ENCODE data around the gene PDZD7. TPM values are rescaled to one million over a fixed set of nuclear protein-coding genes. Genes with fewer than 3 reads are reported as not detected.
A peak's percentile ranks its signal among the peaks of the same experiment; 100 is the strongest.

The PDZD7 gene
- total RNA-seq, 3 donors from 2014 or later = 0.28 to 0.43 TPM; not detected in 1

- Histone ChIP-seq H3K4me3 (no peak overlapping the region), H3K36me3 (ENCODE audit: low read depth) (peaks cover 4% of the 10 kb centered on the region), H3K4me1 (ENCODE audit: low read depth) (peaks cover 17% of the 10 kb centered on the region), H3K9me3 (no peaks in the 10 kb centered on the region)
- intact Hi-C loops (cut with DNase I, micrococcal nuclease) = no loop called here
- no peak for TF ChIP-seq CTCF (IDR thresholded peaks at IDR 0.05)
- DNase-seq = peak; percentile 71 to 85 (median 71)
- ATAC-seq = no peak
Observed at GRCh38 chr10:101000915-101001658, 29.8 kb downstream of the PDZD7 start.

GRCh38 chr10:101000127-101000914 is 30.6 kb downstream of the PDZD7 start:
- Histone ChIP-seq H3K9me3 (no peaks in the 10 kb centered on the region), H3K4me3 (peak overlapping the region; percentile 67), H3K4me1 (ENCODE audit: low read depth) (peaks cover 18% of the 10 kb centered on the region), H3K36me3 (ENCODE audit: low read depth) (peaks cover 1% of the 10 kb centered on the region)
- no peak for TF ChIP-seq CTCF (IDR thresholded peaks at IDR 0.05)
- no peak for ATAC-seq
- DNase-seq = peak in 1 of 3 donors; percentile 52
- intact Hi-C loops (cut with DNase I, micrococcal nuclease) = no loop called here

- DNase-seq (no peak), ATAC-seq (peak; percentile 37)
- no peaks in the 10 kb centered on the region for H3K36me3 ChIP-seq (ENCODE audit: low read depth)
- no peak for TF ChIP-seq CTCF (IDR thresholded peaks at IDR 0.05)
- H3K4me3 ChIP-seq = peak within 1 kb of the TSS; percentile 67
- peaks cover 18% of the 10 kb centered on the region for H3K4me1 ChIP-seq (ENCODE audit: low read depth)
- H3K9me3 ChIP-seq = no peaks in the 10 kb centered on the region
- intact Hi-C loops (cut with DNase I, micrococcal nuclease) = no loop called here
Observed at GRCh38 chr10:100999742-101000126, 31.2 kb downstream of the PDZD7 start, which contains the start of gene LZTS2. Gene LZTS2, plus strand, starts transcription at chr10:100999808. Its CDS starts 2,731 bp downstream, at chr10:101002539.

- peak overlapping the region; percentile 67 for H3K4me3 ChIP-seq
- H3K36me3 ChIP-seq (ENCODE audit: low read depth) = no peaks in the 10 kb centered on the region
- DNase-seq (peak; percentile 81 to 89 (median 88)), ATAC-seq (peak; percentile 75)
- no peaks in the 10 kb centered on the region for H3K9me3 ChIP-seq
- peaks cover 18% of the 10 kb centered on the region for H3K4me1 ChIP-seq (ENCODE audit: low read depth)
- peak; percentile 91 for TF ChIP-seq CTCF (IDR thresholded peaks at IDR 0.05)
- intact Hi-C loops (cut with DNase I, micrococcal nuclease) = no loop called here
Observed at GRCh38 chr10:100998991-100999741, 31.8 kb downstream of the PDZD7 start.

GRCh38 chr10:100998183-100998990 is 32.5 kb downstream of the PDZD7 start:
- no peak for TF ChIP-seq CTCF (IDR thresholded peaks at IDR 0.05)
- DNase-seq = peak; percentile 90 to 93 (median 91)
- Histone ChIP-seq H3K4me3 (peak overlapping the region; percentile 68), H3K9me3 (no peaks in the 10 kb centered on the region), H3K36me3 (ENCODE audit: low read depth) (no peaks in the 10 kb centered on the region), H3K4me1 (ENCODE audit: low read depth) (peaks cover 18% of the 10 kb centered on the region)
- ATAC-seq = peak; percentile 61
- intact Hi-C loops (cut with DNase I, micrococcal nuclease) = no loop called here
